GM21447 (cell line): ENCODE results near the gene AMIGO2.
"Not testable (repeated sequence)": the region's sequence is repeated elsewhere in the genome, so short reads cannot be mapped to it uniquely, and the experiment has no call there.

Experiments
- ATAC-seq: cut with Tn5 transposase; IDR thresholded peaks from one replicate; pipeline ENCODE4 v1.9.1; 2021; ENCODE audit not compliant: unreplicated experiment

AMIGO2 gene, protein sequence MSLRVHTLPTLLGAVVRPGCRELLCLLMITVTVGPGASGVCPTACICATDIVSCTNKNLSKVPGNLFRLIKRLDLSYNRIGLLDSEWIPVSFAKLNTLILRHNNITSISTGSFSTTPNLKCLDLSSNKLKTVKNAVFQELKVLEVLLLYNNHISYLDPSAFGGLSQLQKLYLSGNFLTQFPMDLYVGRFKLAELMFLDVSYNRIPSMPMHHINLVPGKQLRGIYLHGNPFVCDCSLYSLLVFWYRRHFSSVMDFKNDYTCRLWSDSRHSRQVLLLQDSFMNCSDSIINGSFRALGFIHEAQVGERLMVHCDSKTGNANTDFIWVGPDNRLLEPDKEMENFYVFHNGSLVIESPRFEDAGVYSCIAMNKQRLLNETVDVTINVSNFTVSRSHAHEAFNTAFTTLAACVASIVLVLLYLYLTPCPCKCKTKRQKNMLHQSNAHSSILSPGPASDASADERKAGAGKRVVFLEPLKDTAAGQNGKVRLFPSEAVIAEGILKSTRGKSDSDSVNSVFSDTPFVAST

DNA sequence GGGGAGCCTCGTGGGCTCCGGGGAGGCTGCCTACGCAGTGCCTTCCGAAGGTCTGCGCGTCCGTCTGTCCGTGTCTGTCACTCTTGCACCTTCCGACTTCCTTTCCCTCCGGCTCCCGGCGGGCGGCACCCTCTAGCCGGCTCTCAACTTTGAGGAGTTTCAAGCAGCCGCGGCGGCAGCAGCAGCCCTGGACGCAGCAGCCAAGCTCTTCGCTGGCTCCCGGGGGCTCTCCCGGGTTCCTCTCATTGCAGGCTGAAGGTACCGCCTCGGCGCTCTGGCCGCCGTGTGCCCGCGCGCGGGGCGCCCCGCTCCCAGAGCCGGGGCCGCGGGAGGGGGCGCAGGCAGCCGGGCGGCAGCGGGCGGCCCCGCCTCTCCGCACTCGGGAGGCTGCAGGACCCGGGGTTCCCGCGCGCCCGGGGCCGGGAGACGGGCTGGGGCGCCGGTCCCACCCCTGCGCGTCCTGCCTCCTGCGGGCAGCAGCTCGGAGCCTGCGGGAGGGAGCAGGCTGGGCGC lies at the start of gene AMIGO2, which contains the start of gene PCED1B:
Gene AMIGO2, minus strand, starts transcription at position 492 of the 513 bp plus-strand sequence. CDS start 957 bp downstream, outside the sequence.
Gene PCED1B, plus strand, starts transcription at position 154 of the 513 bp plus-strand sequence. CDS start 155,443 bp downstream, outside the sequence.
- ATAC-seq: peak; percentile 61

DNA sequence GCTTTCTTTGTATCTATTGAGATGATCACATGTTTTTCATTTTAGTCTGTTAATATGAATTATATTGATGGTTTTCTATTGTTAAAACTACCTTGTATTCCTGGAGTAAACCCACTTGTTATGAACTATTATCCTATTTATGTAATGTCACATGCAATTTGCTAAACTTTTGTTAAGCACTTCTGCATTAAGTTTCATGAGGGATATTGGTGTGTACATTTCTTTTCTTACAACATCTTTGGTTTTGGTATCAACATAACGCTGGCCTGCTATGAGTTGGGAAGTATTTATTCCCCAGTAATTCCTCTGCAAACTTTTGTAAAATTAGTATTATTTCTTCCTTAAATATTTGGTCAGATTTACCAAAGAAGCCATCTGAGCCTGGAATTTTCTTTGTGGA lies 46.5 kb upstream of the AMIGO2 start:
- ATAC-seq: no peak

DNA sequence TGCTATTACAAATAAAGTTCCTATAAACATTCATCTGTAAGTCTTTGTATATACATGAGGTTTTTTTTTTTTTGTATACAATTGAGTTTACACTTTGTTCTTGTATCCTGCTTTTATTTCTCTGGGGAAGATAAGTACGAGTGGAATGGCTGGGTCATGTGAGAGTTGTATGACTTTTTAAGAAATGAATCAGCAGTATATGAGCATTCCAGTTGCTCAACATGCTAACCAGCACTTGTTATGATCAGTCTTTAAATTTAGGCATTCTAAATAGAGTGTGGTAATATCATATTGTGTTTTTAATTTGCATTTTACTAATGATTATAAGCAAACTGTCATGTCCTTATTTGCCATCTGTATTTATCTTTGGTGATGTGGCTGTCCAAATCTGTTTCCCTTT lies 44.7 kb upstream of the AMIGO2 start:
- ATAC-seq: no peak

- ATAC-seq: no peak
Observed at GRCh38 chr12:47123730-47124129, 44.0 kb upstream of the AMIGO2 start.

DNA sequence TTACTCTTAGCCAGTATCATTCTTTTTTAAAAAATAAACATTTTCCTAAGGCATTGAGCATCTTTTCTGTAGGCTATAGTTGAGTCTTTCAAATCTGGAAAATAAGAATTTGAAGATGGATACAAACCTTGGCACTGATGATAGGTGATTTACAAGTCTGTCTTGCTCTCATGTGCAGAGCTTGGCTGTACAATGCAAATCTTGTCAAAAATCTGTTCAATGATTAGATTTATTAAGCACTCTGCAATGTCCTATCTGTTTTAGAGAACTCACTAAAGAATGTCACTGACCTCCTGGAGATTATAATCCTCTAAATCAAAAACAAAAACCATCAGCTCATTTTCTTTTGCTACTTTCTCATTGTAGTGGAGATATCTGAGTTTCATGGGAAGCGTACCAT lies 42.8 kb upstream of the AMIGO2 start:
- ATAC-seq: no peak

GRCh38 chr12:47121146-47121545 lies 41.4 kb upstream of the AMIGO2 start:
- ATAC-seq: no peak

DNA sequence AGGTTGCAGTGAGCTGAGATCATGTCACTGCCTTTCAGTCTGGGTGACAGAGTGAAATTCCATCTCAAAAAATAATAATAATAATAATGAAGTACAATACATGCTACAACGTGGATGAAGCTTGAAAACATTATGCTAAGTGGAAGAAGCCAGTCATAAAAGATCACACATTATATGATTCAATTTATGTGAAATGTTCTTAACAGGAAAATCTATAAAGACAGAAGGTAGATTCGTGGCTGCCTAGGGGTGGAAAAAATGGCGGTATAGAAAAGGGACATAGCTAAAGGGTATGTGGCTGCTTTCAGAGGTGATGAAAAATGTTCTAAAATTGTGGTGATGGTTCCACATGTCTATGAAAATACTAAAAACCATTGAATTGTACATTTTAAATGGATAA lies 41.0 kb upstream of the AMIGO2 start:
- no peak for ATAC-seq

- ATAC-seq: not testable (repeated sequence)
Observed at GRCh38 chr12:47117305-47117704, 37.5 kb upstream of the AMIGO2 start.

GRCh38 chr12:47114481-47114892 lies 34.7 kb upstream of the AMIGO2 start:
- no peak for ATAC-seq

DNA sequence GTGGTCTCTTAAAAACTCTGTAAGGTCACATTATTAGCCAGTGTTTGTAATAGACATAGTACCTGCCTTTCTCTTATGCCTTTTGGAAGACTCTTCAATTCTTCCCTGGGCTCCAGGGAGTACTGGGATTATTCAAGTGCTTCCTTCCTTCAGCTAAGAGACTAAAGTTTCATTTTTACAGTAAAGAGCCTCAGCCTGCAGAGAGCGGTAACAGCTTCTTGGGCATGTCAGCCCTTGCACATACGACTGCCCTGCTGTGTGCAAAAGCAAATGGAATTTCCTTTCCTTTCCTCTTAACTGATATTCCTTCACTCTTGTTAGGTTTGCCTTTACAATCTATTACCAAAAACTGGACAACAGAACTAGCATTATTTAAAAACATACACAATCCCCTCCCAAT lies 32.9 kb upstream of the AMIGO2 start:
- no peak for ATAC-seq

DNA sequence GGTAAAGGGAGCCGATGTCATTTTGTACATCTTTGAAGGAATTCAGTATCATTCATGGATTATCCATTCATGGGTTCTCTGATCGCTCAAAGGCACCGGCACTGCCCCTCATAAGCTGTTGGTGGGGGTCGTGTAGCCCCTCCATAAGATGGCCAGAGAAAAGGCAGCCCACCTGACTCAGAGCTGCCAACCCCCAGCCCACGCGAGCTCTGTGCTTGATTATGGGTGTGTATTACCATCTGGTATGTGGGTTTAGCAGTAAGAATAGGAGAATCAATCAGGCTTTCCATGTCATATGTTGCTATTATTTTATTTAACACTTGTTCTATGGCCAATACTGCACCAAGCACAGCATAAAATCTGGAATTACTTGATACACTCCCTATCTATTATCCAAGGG lies 32.1 kb upstream of the AMIGO2 start:
- ATAC-seq: no peak

DNA sequence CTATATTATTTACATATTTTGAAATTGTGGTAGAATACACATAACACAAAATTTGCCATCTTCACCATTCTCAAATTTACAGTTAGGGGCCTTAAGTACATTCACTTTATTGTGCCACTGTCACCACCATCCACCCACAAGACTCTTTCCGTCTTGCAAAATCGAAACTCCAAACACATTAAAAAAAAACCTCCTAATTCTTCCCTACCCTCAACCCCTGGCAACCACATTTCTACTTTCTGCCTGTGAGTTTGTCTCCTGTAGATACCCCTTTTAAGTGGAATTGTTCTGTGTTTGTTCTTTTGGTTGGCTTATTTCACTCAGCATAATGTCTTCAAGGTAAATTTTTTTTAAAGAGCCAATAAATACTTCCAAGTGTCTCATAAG lies 31.6 kb upstream of the AMIGO2 start:
- ATAC-seq: no peak

GRCh38 chr12:47110718-47111391 lies 31.1 kb upstream of the AMIGO2 start:
- no peak for ATAC-seq

DNA sequence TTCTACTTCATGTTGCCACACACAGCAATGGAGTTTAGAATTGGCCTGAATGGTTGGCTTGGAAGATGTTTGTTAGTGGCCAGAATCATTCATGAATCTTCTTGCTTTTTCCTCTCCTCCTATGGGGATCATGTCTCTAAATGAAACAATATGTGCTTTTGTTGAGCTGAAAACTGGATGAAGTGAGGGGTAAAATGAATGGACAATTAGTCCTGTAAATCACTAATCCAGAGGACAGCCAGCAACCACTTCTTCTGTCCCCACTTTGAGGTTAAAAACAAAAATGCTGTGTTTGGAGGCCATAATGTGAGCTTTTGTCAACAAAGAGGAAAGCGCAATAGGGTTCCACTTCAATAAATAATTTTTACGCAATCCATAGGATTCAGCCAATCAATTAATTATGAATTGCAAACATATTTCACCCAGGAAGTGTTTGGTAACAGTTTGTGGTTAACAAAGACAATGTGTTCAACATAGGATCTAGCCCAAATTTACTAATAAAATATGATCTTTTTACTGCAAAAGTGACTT lies 30.3 kb upstream of the AMIGO2 start:
- ATAC-seq: no peak

DNA sequence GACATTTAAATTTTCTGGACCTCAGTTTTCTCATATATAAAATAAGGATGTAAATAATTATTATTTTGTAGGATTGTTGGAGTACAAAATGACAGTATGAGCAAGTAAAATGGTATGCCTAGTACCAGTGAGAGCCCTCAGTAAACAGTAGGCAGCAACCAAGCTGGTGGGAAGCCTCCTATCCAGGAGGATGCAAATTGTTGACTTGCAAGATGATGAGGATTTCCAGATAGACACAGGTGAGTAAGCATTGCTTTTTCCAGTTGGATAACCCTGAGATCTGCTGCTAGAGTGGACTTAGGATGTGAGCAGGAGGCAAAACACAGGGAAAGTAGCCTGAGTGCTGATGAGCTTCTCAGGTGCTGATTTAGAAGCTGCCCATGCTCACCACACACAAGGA lies 28.2 kb upstream of the AMIGO2 start:
- ATAC-seq: no peak

GRCh38 chr12:47107446-47107845 lies 27.7 kb upstream of the AMIGO2 start:
- no peak for ATAC-seq

GRCh38 chr12:47105914-47106674 lies 26.3 kb upstream of the AMIGO2 start:
- no peak for ATAC-seq

DNA sequence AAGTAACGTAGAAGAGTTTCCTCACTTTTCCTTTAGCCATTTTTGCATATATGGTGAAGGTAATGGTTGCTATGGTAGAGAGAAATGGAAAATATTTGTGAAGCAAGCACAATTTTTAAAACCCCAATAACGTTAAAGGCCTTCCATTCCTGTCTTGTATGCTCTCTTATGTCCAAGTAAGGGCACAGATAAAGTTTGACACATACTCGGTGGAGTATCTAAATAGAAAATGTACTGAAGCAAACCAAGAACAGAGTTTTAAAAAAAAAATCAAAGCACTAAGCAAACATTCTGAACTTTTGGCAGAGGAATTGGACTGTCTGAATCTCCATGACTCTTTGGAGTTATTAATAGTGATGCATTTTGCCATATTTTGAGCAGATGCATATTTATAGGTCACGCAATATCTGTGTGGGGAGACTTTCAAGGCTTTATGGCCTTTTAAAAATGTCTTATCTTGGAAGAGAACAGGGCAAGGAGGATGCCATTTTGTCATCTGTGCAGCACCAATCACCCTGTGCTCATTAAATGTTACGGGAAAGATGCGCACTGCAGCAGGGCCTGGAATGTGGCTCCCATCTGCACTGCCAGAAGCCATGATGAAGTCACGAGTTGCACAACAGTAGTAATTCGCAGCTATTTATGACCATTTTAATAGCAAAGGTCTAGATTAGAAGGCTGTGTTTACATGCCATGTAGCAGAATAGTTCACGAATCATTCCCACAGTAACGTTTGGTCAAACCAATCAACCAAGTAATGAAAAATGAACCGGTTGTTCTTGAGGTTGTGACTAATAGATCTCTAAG lies 23.3 kb upstream of the AMIGO2 start:
- ATAC-seq: no peak

DNA sequence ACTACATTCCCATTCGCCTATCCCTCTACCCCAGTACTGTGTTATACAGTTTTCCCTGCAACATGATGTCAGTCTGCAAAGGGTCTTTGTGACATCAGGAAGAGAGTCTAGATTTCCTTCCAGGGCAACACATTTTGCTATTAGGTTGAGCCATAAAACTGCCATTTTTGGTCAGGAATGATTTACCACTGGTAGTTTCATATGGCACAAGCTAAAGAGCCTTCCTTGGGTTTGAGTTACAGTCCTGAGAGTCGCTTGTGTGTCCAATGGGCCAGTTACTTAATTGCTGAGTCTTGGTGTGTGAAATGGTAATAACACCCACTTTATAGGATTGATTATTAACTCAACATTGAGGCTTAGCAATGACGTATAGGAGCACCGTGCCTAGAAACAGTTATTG lies 22.6 kb upstream of the AMIGO2 start:
- ATAC-seq: no peak

DNA sequence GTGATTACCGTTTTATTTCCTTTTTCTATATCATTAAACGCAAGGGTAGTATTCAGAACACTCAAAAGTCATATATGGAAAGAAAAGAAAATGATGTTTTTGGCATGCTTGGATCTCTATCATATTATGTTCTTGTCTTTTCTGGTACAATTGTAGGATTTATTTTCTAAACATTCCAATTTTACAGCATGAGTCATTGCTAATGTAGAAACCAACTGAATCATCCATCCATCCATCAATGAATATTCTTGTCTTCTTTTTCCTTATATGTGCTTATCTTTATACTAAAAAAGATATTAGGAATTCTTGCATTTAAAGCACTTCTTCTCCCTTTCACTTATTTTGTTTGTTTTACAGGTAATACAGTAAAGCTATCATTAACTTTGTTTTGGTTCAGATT lies 20.4 kb upstream of the AMIGO2 start:
- ATAC-seq: no peak
